ENCODE measurements around the gene PDE4DIP.
"Not testable (repeated sequence)": the region's sequence is repeated elsewhere in the genome, so short reads cannot be mapped to it uniquely, and the experiment has no call there.

GRCh38 chr1:148911303-148911928 is 67.2 kb downstream of the PDE4DIP start:
- not testable (repeated sequence) for TF ChIP-seq CTCF (IDR thresholded peaks at IDR 0.05; ENCODE audit: low read length); EZH2 (IDR thresholded peaks at IDR 0.05; ENCODE audit: borderline replicate concordance, low read length)

All from OCI-LY1 (cell line).